HG02943 (cell line): ENCODE results near the gene GPR171.

Source experiments
- ATAC-seq: cut with Tn5 transposase; IDR thresholded peaks from one replicate; pipeline ENCODE4 v1.9.1; 2021; ENCODE audit warnings: mild to moderate bottlenecking, low read depth, moderate library complexity; ENCODE audit not compliant: unreplicated experiment

Gene GPR171

DNA sequence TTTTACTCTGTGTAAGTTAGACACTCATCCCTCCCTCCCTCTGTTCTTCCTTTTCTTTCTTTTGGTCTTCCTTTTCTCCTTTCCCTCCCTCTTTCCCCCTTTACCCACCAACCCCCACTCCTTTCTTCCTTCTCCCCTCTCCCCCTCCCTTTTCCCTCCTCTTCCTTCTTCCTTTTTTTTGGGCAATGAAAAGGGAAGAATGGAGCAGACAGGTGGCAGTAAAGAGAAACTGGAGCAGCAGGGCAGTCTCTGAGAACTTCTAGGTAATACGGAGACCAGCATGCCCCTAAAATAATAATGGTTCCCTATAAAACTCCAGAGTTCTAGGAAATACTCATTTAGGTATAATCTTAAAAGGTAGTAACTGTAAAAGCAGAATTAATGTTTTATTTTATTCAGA, 11.4 kb upstream of the GPR171 start:
- no peak for ATAC-seq

DNA sequence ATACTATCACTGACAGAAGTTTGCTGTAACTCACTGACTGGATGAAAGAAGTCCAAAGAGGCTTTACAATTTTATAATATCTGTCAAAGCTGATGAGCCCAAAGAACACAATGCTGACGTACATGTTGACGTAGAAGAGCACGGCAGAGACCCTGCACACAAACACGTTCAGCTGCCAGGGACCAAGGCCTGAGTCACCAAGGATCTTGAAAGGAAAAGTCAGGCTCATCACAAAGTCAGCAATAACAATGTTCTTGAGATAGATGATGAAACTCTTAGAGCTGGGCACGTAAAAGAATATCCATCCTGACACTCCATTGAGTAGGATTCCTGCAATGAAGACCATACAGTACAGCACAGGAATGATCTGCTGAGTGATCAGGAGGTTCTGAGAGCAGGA, 10.9 kb upstream of the GPR171 start:
- ATAC-seq = no peak

DNA sequence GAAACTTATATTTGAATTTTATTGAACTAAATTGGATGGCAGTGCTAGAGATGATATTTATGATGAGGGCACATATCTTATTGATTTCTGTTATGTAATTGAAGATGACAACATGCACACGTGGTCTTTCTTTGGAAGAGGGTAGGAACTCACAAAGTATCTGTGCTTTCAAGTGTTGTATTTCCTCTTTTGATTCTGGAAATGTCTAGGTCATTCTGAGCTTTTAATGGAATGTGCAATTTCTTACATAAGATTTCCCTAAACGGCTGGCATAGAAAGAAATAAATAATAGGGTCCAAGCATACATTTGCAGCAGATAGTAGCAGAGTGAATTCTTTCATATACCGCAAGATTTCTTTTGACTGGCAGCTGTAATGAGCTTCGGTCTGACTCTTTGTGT, 10.1 kb upstream of the GPR171 start:
- no peak for ATAC-seq

DNA sequence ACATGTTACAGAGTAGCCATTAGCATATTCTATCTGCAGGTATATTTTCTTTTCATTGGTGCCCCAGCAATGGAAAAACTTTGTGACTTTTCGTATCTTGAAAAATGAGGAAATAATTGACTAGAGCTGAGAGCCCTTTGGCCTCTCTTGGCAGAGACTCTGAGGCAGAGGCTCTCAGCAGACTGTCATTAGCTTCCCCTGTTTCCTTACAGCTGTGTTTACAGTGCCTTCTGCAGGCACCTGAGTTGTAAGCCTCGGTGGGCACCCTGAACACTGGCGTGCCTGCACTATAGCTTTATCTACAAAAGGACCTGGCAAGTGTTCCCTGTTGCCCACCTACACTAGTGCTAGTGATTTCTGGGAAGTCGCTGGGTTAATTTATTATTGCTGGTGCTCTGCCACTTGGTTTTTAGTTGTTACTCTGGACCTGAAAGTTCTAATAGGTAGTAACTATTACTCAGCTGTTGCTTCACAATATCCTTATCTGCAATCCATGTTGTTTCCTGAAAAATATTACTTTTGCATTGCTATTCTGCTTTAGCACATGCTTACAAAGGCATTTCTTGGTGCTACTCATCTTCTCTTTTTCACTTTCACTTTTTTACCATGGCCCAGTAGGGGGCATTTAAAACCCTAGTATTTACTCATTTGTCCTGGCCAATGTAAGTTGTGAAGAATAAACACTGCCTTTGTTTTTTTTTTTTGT, 7.8 kb upstream of the GPR171 start:
- ATAC-seq = peak; percentile 78

DNA sequence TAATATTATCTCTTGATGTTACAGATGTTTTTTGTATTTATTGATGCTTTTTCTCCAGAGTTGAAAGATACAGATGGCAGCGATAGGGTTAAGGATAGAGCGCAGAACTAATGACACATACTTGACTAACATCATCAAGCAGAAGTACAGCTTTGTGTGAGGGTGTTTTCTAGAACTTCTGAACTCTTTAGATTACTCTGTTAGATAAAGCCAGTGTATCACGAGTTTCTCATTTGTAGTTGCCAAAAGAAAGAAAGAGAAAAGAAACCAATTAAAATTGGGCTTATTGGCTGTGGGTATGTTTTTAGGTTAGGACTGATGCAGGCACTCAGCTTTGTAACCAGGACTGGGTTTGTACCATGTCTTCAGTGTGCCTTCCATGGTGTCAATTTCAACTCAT, 6.6 kb upstream of the GPR171 start:
- no peak for ATAC-seq

DNA sequence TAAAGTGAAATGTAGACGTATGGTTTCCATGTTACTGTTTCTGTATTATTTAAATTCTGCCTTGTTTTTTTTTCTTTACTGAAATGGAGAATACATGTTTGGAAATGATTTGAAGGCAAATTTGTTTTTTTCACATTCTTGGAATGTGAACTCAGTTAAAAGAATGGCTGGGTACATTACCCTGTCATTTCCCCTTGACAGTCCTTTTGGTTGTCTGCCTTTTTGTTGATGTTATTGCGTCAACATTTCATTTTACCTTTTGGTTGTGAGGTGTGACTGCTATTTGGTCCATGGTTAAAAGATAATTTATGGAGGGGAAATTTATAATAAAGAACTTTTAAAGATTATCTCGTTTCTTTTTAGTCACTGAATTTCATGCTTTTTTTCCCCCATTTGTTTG, 3.2 kb upstream of the GPR171 start:
- no peak for ATAC-seq

DNA sequence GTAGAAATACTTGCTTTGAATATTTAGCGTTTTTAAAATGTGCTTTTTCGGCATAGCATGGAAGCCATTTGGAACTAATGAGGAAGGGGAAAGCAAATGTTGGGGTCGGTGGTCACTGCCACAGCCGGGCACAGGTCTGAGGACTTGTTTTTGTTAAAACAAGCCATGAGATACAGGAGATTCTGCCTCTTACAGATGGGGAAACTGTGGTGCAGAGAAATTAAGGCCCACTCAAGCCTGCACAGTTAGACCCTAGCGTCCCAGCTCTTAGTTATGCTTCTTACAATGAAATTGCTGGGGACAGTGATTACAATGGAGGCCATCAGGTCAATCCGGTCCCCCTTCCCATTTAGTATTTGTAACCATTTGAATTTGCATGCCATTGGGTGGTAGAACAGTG, 2.5 kb upstream of the GPR171 start:
- no peak for ATAC-seq

DNA sequence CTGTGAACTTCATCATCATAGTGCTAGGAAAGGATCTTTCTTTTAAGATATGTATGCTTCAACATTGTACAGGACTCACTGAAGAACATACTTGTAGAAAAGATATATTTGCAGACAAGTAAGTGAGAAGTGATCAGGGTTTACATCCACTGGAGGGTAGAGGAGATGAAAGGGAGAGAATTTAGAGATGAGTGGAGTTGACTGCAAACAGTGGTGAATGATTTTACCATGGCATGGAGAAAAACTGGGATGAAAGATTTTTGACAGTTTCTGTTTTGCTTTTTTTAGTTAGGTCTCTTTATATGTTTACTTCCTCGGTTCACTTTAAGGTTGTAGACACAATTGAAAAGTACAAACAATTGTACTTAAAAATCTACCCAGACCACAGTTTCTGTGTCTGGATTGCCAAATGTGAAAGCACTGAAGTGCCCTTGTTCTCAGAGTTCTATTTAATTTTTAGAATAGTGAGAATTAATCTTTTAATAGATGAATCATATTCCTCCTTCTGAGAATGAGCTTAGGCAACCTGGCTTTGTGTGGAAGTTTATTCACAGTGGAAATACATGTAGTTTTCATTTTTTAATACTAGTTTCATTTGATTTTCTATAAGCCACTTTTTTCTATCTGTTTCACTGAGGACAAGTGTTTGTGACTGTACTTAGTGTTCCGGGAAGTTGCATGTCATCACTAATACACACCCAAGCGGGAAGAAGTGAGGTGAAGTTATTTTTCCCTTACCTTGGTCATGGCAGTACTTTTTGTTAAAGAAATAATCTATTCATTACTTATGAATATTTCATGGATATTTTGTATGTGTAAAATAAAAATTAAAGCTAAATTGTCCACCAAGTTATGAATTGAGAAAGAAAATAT, 1.8 kb upstream of the GPR171 start:
- no peak for ATAC-seq

DNA sequence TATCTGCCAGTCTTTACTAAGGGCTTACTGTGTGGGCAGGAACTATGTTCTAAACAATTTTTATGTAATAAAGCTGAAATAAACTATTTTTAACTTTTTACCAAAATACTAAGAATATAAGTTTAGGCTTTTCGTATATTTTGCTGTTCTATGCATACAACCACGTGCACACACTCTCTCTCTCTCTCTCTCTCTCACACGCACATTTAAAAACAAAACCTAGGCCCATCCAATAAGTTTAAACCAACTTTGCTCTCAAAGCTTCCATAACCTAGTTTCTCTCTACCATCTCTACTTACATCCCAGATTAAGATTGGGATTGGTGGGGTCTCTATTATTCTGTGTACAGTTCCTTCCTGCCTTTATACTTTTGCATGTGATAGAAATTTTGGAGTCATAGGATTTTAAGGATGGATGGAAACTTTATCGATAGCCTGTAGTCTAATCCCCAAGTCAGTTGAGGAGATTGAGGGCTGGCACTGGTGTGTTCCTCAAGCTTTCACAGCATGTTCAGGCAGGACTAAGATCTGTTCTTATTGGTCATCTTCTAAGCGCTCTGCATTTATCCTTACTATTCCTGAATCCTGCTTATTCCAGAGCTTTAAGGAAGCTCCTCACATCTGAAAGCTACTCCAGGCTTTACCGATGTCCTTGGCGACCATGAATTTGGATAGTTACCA, 1.8 kb downstream of the GPR171 start:
- ATAC-seq = no peak

DNA sequence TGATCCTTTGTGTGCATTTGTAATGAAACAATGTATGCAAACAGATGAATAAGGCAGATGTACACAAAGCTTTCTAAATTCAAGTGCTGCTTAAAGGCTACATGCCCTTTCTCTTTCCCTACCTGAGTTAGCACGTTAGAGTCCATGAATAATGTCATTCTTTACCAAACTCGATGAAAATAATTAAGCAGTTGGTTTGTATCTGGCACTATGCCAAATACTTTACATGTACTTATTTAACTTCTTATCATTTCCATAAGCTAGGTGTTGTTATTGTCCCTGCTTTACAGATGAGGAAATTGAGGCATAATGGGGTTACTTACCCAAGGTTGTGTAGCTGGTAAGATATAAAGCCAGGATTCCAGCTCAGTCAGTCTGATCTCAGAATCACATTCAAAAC, 2.4 kb downstream of the GPR171 start:
- no peak for ATAC-seq

DNA sequence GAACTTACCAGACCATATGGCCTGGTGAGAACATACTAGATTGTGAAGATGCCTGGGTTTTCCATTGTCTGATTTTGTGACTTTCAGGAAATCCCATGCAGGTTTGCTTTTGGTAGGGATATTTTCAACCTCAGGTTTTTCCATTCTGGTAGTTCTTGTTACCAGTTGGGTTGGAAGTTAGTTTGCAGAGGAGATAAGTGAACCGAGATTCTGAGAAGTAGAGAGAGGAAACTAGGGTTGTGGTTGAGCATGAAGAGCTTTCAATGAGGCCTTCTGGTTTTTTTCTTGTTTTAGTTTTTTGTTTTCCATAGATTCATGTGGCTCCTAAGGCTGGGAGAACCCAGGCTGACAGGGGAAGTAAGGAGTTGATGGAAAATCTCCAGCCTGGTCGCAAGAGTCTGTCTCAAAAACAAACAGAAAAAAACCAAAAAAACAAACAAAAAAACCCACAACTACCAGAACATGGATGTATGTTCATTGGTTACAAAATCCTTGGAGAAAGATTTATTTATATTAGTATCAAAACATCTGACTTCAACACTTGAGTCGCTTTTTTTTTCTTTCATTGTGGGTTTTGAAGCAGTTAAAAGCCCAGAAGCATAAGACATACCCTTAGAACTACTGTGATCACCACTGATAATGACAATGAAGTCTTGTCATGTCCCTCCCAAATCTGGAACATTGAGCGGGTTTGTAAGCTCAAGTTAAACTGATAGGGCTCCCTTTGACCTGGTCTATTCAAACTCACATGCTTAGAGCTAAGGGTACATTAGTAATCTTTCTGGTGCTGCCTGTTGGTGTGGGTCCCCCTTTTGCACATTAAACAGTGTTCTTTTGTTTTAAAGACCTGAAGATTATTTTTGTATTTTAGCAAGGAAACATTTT, 3.2 kb downstream of the GPR171 start:
- no peak for ATAC-seq

DNA sequence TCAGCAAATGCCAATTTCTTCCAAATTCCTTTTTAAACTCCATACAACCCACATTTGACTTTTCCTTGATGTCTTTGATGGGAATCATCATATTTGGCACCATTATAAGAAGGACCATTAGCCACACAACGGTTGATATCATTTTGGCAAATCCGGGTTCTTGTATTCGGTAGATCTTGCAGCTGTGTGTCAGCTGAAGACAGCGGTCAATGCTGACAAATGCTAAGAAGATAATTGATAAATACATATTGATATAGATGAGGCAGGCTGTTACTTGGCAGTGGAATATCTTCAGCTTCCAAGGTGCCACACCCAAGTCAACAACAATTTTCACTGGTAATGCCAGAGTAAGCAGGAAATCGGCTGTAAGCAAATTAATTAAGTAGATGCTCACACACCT, 4.2 kb downstream of the GPR171 start:
- no peak for ATAC-seq

DNA sequence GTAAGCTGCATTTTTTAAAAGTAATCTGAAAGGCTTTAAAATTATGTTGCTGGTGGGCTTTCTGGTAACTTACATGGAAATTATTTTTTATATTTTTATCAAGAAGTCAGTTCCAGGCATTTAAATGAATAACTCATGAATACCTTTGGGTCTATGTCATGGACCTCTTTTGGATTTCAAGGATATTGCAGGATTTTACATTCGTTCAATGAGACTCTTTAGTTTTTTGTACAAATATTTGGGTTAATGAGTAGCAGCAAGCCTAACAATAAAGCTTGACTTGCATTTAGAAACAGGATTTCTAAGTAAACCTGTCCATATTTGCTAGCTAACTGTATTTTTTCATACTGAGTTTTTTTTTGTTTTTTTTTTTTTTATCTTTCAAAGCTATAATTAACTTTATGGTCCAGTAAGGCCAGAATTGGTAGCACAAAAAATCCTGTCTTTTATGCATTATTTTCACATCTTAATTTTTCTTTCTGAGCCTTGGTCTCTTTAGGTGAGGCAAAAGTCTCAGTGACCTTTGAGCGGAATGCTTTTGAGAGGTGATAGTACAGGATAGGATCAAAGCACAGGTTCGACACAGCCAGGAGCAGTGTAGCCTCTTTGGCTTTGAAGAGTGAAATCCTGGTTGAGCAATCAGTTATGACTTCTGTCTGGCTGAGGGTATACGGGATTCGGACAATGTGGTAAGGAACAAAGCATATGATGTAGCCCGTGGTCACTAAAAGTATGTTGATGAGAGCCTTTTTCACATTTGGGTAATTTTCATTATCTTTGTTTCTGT, 4.8 kb downstream of the GPR171 start:
- no peak for ATAC-seq

DNA sequence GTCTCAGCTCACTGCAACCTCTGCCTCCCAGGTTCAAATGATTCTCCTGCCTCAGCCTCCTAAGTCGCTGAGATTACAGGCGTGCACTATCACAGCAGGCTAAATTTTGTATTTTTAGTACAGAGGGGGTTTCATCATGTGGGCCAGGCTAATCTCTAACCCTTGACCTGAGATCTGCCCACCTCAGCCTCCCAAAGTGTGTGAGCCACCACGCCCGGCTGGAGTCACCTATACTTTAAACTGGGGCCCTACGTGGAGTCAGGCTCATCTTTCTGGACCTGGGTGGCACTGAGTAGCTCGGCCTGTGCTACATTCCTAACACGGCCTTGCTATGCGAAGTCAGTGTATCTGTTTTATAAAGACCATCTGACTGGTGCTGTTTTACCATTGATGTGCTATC, 5.8 kb downstream of the GPR171 start:
- ATAC-seq = no peak

DNA sequence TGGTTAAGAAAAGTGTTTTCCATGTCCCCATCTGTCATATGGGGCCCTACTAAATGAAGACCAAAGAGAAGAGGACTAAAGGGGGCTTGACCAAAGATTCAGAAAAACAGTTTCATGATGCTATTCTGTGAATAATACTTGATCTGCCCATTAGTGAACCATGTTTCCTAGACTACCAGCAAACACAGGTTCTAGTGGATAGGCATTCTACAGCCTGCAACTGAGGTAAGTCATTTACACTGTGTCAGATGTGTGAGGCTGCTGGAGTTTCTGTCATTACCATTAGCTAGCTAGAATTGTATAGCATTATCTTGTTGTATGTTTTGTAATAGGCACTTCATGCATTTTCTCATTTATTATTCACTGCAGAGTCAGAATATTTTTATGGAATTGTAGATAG, 6.6 kb downstream of the GPR171 start:
- no peak for ATAC-seq

DNA sequence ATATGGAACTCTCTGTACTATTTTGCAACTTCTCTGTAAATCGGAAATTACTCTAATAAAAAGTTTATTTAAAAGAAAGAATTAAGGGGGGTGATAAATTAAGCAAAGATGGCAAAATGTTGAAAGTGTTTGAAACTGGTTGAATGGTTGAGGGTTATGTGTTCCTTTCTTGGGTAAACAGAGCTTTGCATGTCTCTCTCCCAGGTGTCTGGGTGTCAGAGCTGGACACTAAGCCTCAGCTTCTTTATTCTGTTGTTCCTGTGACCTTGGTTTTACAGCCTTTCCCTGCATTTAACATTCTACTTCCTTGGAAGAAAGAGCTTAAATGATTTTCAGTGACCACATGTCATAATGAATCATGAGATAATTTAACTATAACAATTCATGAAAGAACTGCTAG, 7.2 kb downstream of the GPR171 start:
- ATAC-seq = no peak

DNA sequence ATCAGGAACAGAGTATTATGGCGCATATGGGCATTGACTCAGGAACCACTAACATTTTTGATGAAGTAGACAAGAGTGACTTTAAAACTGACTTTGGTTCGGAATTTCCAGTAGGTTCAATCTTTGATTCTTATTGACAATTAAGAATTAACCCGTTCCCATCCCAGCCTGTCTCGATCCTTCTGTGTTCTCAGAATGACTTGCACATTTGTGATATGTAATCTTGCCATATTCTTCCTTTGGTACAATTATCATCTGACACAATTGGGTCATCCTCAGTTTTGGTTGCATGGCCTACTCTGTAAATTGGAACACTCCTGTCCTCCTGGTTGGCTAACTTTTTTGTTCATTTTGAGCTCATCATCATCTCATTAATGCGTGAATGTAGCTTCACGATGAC, 10.5 kb downstream of the GPR171 start:
- no peak for ATAC-seq

DNA sequence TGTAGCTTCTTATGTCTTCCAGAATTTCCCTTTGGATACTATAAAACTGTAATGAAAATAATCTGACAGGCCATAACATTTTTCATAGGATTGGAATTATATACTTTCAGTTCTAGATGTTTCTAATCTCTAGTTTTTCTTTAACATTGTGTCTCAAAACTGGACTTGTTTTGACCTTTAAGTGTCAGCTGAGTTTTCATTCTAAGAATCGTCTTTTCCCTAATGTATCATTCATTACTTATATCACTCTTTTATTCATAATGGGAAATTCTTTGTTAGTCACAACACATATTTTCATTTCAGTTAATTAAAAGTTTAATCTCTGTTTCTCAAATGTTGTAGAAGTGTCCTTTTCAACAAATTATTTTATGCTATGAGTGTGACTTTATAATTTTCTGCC, 11.9 kb downstream of the GPR171 start:
- no peak for ATAC-seq

DNA sequence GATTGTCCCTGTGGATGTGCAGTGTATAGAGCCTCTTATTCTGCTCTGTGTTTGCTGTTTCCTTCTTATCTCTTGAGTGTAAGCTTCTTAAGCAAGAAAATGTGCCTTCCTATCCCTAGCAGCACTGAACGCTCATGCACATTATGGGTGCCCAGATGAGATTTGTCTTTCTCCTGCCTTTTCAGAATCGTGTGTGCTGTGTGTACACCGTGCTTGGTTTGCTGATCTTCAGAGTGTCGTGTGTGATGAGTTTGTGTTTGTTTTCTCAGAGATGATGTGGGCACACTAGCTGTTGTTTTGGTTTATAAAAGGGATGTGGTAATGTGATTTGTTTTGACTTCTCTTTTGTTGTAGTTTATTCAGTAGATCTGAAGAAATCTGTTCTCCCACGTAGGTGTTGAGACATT, 19.7 kb downstream of the GPR171 start:
- ATAC-seq = no peak
